ENCODE data around the gene SMAD1. TPM values are rescaled to one million over a fixed set of nuclear protein-coding genes. Genes with fewer than 3 reads are reported as not detected.
A peak's percentile ranks its signal among the peaks of the same experiment; 100 is the strongest.
"Not testable (repeated sequence)": the region's sequence is repeated elsewhere in the genome, so short reads cannot be mapped to it uniquely, and the experiment has no call there.

SMAD1 gene
- total RNA-seq, 1 experiment from 2014 or later = 27.9 TPM

- peak overlapping the region; percentile 39 for H3K27ac Mint-ChIP-seq (ENCODE audit: low read depth, unreplicated experiment)
- intact Hi-C loops (cut with micrococcal nuclease) = no loop called here
- DNase-seq (ENCODE audit: unreplicated experiment) = no peak
- ChIA-PET CTCF (no interaction called here), POLR2A (interaction anchor here (0.7 to 2.7 kb wide), 3 partner anchors 14 to 23 kb away, joined by 3 to 9 read pairs (median 4); no protein-coding TSS in a partner anchor)
- H3K36me3 Mint-ChIP-seq (ENCODE audit: insufficient read depth, unreplicated experiment) = peaks cover 12% of the 10 kb centered on the region
- no peak for TF ChIP-seq CTCF (IDR thresholded peaks at IDR 0.05; ENCODE audit: unreplicated experiment)
- no peaks in the 10 kb centered on the region for H3K27me3 Mint-ChIP-seq (ENCODE audit: insufficient read depth, unreplicated experiment)
- peaks cover 20% of the 10 kb centered on the region for H3K4me1 Mint-ChIP-seq (ENCODE audit: insufficient read depth, unreplicated experiment)
- H3K4me3 Mint-ChIP-seq (ENCODE audit: unreplicated experiment) = no peak overlapping the region
- H3K9me3 Mint-ChIP-seq (ENCODE audit: unreplicated experiment) = no peaks in the 10 kb centered on the region
- BruUV-seq (replicated peaks) = no TSS peak
Measured at GRCh38 chr4:145531859-145532258, 50.2 kb downstream of the SMAD1 start.

- no peak for TF ChIP-seq CTCF (IDR thresholded peaks at IDR 0.05; ENCODE audit: unreplicated experiment)
- no TSS peak for BruUV-seq (replicated peaks)
- Mint-ChIP-seq H3K27ac (ENCODE audit: low read depth, unreplicated experiment) (peak overlapping the region; percentile 39), H3K27me3 (ENCODE audit: insufficient read depth, unreplicated experiment) (no peaks in the 10 kb centered on the region), H3K9me3 (ENCODE audit: unreplicated experiment) (no peaks in the 10 kb centered on the region), H3K36me3 (ENCODE audit: insufficient read depth, unreplicated experiment) (peaks cover 12% of the 10 kb centered on the region), H3K4me1 (ENCODE audit: insufficient read depth, unreplicated experiment) (peaks cover 20% of the 10 kb centered on the region), H3K4me3 (ENCODE audit: unreplicated experiment) (no peak overlapping the region)
- CTCF ChIA-PET = no interaction called here
- DNase-seq (ENCODE audit: unreplicated experiment) = peak; percentile 20
- intact Hi-C loops (cut with micrococcal nuclease) = no loop called here
- POLR2A ChIA-PET = interaction anchor here (0.9 to 2.7 kb wide), 4 partner anchors 9 to 48 kb away, joined by 3 to 9 read pairs (median 6); no protein-coding TSS in a partner anchor
Measured at GRCh38 chr4:145533001-145533400, 51.3 kb downstream of the SMAD1 start.

- peaks cover 20% of the 10 kb centered on the region for H3K4me1 Mint-ChIP-seq (ENCODE audit: insufficient read depth, unreplicated experiment)
- CTCF ChIA-PET; BruUV-seq (replicated peaks); DNase-seq (ENCODE audit: unreplicated experiment); H3K4me3 Mint-ChIP-seq (ENCODE audit: unreplicated experiment); H3K27me3 Mint-ChIP-seq (ENCODE audit: insufficient read depth, unreplicated experiment); intact Hi-C loops (cut with micrococcal nuclease); H3K9me3 Mint-ChIP-seq (ENCODE audit: unreplicated experiment): not testable (repeated sequence)
- peak overlapping the region; percentile 39 for H3K27ac Mint-ChIP-seq (ENCODE audit: low read depth, unreplicated experiment)
- peaks cover 12% of the 10 kb centered on the region for H3K36me3 Mint-ChIP-seq (ENCODE audit: insufficient read depth, unreplicated experiment)
- POLR2A ChIA-PET = interaction anchor here (0.9 to 2.7 kb wide), 4 partner anchors 9 to 49 kb away, joined by 3 to 9 read pairs (median 6); no protein-coding TSS in a partner anchor
Measured at GRCh38 chr4:145533415-145533814, 51.8 kb downstream of the SMAD1 start.

- BruUV-seq (replicated peaks) = no TSS peak
- Mint-ChIP-seq H3K27me3 (ENCODE audit: insufficient read depth, unreplicated experiment) (no peaks in the 10 kb centered on the region), H3K4me3 (ENCODE audit: unreplicated experiment) (no peak overlapping the region), H3K4me1 (ENCODE audit: insufficient read depth, unreplicated experiment) (peaks cover 20% of the 10 kb centered on the region), H3K27ac (ENCODE audit: low read depth, unreplicated experiment) (no peak overlapping the region), H3K36me3 (ENCODE audit: insufficient read depth, unreplicated experiment) (peaks cover 12% of the 10 kb centered on the region), H3K9me3 (ENCODE audit: unreplicated experiment) (no peaks in the 10 kb centered on the region)
- intact Hi-C loops (cut with micrococcal nuclease) = no loop called here
- no peak for TF ChIP-seq CTCF (IDR thresholded peaks at IDR 0.05; ENCODE audit: unreplicated experiment)
- POLR2A ChIA-PET = interaction anchor here (1.3 kb wide), 1 partner anchor 11 kb away, joined by 5 read pairs; no protein-coding TSS in a partner anchor
- DNase-seq (ENCODE audit: unreplicated experiment) = no peak
- CTCF ChIA-PET = interaction anchor here (0.7 to 1.0 kb wide), 2 partner anchors 8 to 19 kb away, joined by 4 read pairs; no protein-coding TSS in a partner anchor
Measured at GRCh38 chr4:145533961-145534360, 52.3 kb downstream of the SMAD1 start.
